ENCODE data around the gene TMEM79.
"Not testable (repeated sequence)": the region's sequence is repeated elsewhere in the genome, so short reads cannot be mapped to it uniquely, and the experiment has no call there.

The TMEM79 gene

GRCh38 chr1:156305215-156305614 lies 21.1 kb downstream of the TMEM79 start:
- no peak overlapping the region for H3K27ac ChIP-seq
- TF ChIP-seq CTCF (IDR thresholded peaks at IDR 0.05) = no peak
- no peak for TF ChIP-seq ZFX (IDR thresholded peaks at IDR 0.05; ENCODE audit: borderline replicate concordance)

- TF ChIP-seq CTCF (IDR thresholded peaks at IDR 0.05) (no peak), ZFX (IDR thresholded peaks at IDR 0.05; ENCODE audit: borderline replicate concordance) (no peak)
- H3K27ac ChIP-seq = no peak overlapping the region
Observed at GRCh38 chr1:156308078-156308477, 24.0 kb downstream of the TMEM79 start.

GRCh38 chr1:156310962-156311361 lies 26.8 kb downstream of the TMEM79 start:
- no peak overlapping the region for H3K27ac ChIP-seq
- TF ChIP-seq ZFX (IDR thresholded peaks at IDR 0.05; ENCODE audit: borderline replicate concordance) = no peak
- no peak for TF ChIP-seq CTCF (IDR thresholded peaks at IDR 0.05)

- no peak overlapping the region for H3K27ac ChIP-seq
- TF ChIP-seq ZFX (IDR thresholded peaks at IDR 0.05; ENCODE audit: borderline replicate concordance) = no peak
- no peak for TF ChIP-seq CTCF (IDR thresholded peaks at IDR 0.05)
Observed at GRCh38 chr1:156316909-156317308, 32.8 kb downstream of the TMEM79 start.

- TF ChIP-seq ZFX (IDR thresholded peaks at IDR 0.05; ENCODE audit: borderline replicate concordance) (no peak), CTCF (IDR thresholded peaks at IDR 0.05) (peak; percentile 86)
- H3K27ac ChIP-seq = no peak overlapping the region
Observed at GRCh38 chr1:156319664-156320063, 35.5 kb downstream of the TMEM79 start.

- TF ChIP-seq ZFX (IDR thresholded peaks at IDR 0.05; ENCODE audit: borderline replicate concordance) (no peak), CTCF (IDR thresholded peaks at IDR 0.05) (no peak)
- no peak overlapping the region for H3K27ac ChIP-seq
Observed at GRCh38 chr1:156320560-156320959, 36.4 kb downstream of the TMEM79 start.

- H3K27ac ChIP-seq = not testable (repeated sequence)
Observed at GRCh38 chr1:156323179-156323578, 39.1 kb downstream of the TMEM79 start.

- peak; percentile 37 for TF ChIP-seq CTCF (IDR thresholded peaks at IDR 0.05)
- no peak for TF ChIP-seq ZFX (IDR thresholded peaks at IDR 0.05; ENCODE audit: borderline replicate concordance)
- H3K27ac ChIP-seq = 0 out of 2 replicates have a peak overlapping the region, but pooled peaks have one; percentile 93
Observed at GRCh38 chr1:156336242-156336641, 52.1 kb downstream of the TMEM79 start.
